HepG2 (cell line): ENCODE data around the gene GDF11. TPM values are rescaled to one million over a fixed set of nuclear protein-coding genes. Genes with fewer than 3 reads are reported as not detected.

Experiments used
- E2F2 ChIP-seq: sonication (generic); formaldehyde crosslinking; IDR thresholded peaks from 2 replicates; pipeline ENCODE4 v1.4.0; 2020; ENCODE audit warnings: missing genetic modification reagents, borderline replicate concordance
- EP300 ChIP-seq, 3 experiments: sonication (generic) in 1 of 3; formaldehyde crosslinking in 1 of 3; IDR thresholded peaks; 2 replicates each; pipeline versions ENCODE4 v1.5.1 to v1.6.1; 2011 to 2020; ENCODE audit warnings: low read depth in 2 of 3, low read length in 2 of 3, borderline replicate concordance in 1 of 3, improper control_type of control experiment in 1 of 3, mild to moderate bottlenecking in 1 of 3, missing genetic modification reagents in 1 of 3, moderate library complexity in 1 of 3
- FOXK1 ChIP-seq: sonication (generic); formaldehyde crosslinking; IDR thresholded peaks from 2 replicates; pipeline ENCODE4 v1.4.0; 2020; ENCODE audit warnings: low read depth, missing genetic modification reagents, borderline replicate concordance
- GTF3A ChIP-seq: sonication (generic); formaldehyde crosslinking; conservative IDR thresholded peaks from 2 replicates; pipeline ENCODE4 v1.4.0; 2020; ENCODE audit warnings: mild to moderate bottlenecking, missing genetic modification reagents
- ISX ChIP-seq: sonication (generic); formaldehyde crosslinking; conservative IDR thresholded peaks from 2 replicates; pipeline ENCODE4 v1.5.0; 2020; ENCODE audit warnings: missing genetic modification reagents
- MAX ChIP-seq: IDR thresholded peaks from 2 replicates; pipeline ENCODE4 v1.6.1; 2012; ENCODE audit warnings: inconsistent platforms
- MED8 ChIP-seq: sonication (generic); formaldehyde crosslinking; IDR thresholded peaks from 2 replicates; pipeline ENCODE4 v1.8.1; 2023; ENCODE audit warnings: mild to moderate bottlenecking, missing genetic modification reagents; ENCODE audit not compliant: insufficient replicate concordance
- MIER2 ChIP-seq: IDR thresholded peaks from 2 replicates; pipeline ENCODE4 v1.6.1; 2016; ENCODE audit warnings: missing biosample characterization, missing genetic modification reagents
- MXD1 ChIP-seq: sonication (generic); formaldehyde crosslinking; IDR thresholded peaks from 2 replicates; pipeline ENCODE4 v1.4.0; 2020; ENCODE audit warnings: mild to moderate bottlenecking, missing genetic modification reagents
- NFAT5 ChIP-seq: sonication (generic); formaldehyde crosslinking; IDR thresholded peaks from 2 replicates; pipeline ENCODE4 v1.4.0; 2020; ENCODE audit warnings: missing genetic modification reagents
- NR2F2 ChIP-seq: IDR thresholded peaks from 2 replicates; pipeline ENCODE4 v1.6.1; 2012; ENCODE audit warnings: low read depth, inconsistent platforms, borderline replicate concordance
- RBM39 ChIP-seq: fragments of 200-400 bp; formaldehyde crosslinking; IDR thresholded peaks from one replicate; pipeline ENCODE4 v1.6.1; 2018; ENCODE audit warnings: antibody characterized with exemption, mild to moderate bottlenecking, low read depth, low read length; ENCODE audit not compliant: poor library complexity, severe bottlenecking
- RXRA ChIP-seq: sonication (generic); formaldehyde crosslinking; IDR thresholded peaks from 2 replicates; pipeline ENCODE4 v1.5.1; 2020; ENCODE audit warnings: missing genetic modification reagents
- SAFB2 ChIP-seq: sonication (generic); formaldehyde crosslinking; IDR thresholded peaks from 2 replicates; pipeline ENCODE4 v1.5.1; 2020; ENCODE audit warnings: missing genetic modification reagents, low read depth, mild to moderate bottlenecking, borderline replicate concordance
- SMYD3 ChIP-seq: sonication (generic); formaldehyde crosslinking; IDR thresholded peaks from 2 replicates; pipeline ENCODE4 v1.8.1; 2023; ENCODE audit warnings: mild to moderate bottlenecking, missing genetic modification reagents
- SOX5 ChIP-seq: IDR thresholded peaks from 2 replicates; pipeline ENCODE4 v1.6.1; 2016; ENCODE audit warnings: borderline replicate concordance
- ZBTB42 ChIP-seq: sonication (generic); formaldehyde crosslinking; IDR thresholded peaks from 2 replicates; pipeline ENCODE4 v1.5.0; 2020; ENCODE audit warnings: mild to moderate bottlenecking, missing genetic modification reagents
- ZNF605 ChIP-seq: sonication (generic); formaldehyde crosslinking; IDR thresholded peaks from 2 replicates; pipeline ENCODE4 v1.8.0; 2022; ENCODE audit warnings: mild to moderate bottlenecking, missing genetic modification reagents
- ZNF703 ChIP-seq: sonication (generic); formaldehyde crosslinking; IDR thresholded peaks from 2 replicates; pipeline ENCODE4 v1.5.1; 2020; ENCODE audit warnings: missing genetic modification reagents, mild to moderate bottlenecking, moderate library complexity, borderline replicate concordance
- ZNF891 ChIP-seq: sonication (generic); formaldehyde crosslinking; IDR thresholded peaks from 2 replicates; pipeline ENCODE4 v1.5.0; 2020; ENCODE audit warnings: mild to moderate bottlenecking, missing genetic modification reagents
- polyA plus RNA-seq, 8 experiments: library from polyadenylated mRNA; depleted of rRNA in 3 of 8; stranded (reverse) in 7 of 8; unstranded in 1 of 8; fragments of >200 nt; fragmentation: Illumina TruSeq in 4 of 8; extraction: Trizol in 4 of 8; gene quantifications; 2 replicates each; pipeline versions ENCODE4 v1.2.1 to v1.2.3, GENCODE V29; 2011 to 2016; ENCODE audit warnings: low read depth in 4 of 8, missing spikeins in 1 of 8, mixed read lengths in 1 of 8; ENCODE audit not compliant: insufficient read depth in 1 of 8
- total RNA-seq, 5 experiments: library from RNA; depleted of rRNA; stranded (reverse); fragments of >200 nt; fragmentation: Illumina TruSeq; extraction: Trizol; gene quantifications; 2 replicates each; pipeline ENCODE4 v1.2.3, GENCODE V29; 2016; ENCODE audit warnings: low read depth in 1 of 5

GDF11 gene
- total and polyA plus RNA-seq, 2 of the 13 experiments (the other 11 are each of a cell fraction or from before 2014, with no cell fraction given): 0.63 to 1.5 TPM

GRCh38 chr12:55715833-55716581 lies 26.9 kb upstream of the GDF11 start, which contains the start of gene BLOC1S1 (continued):
- TF ChIP-seq NFAT5 (no peak), MXD1 (CRISPR knock-in tag) (no peak; the same call in 1 of the 2 replicates), NR2F2 (no peak), ZNF703 (no peak), MIER2 (0 out of 2 replicates have a peak, but pooled peaks have one; percentile 30), SMYD3 (CRISPR knock-in tag) (no peak), MED8 (CRISPR knock-in tag) (peak; percentile 46), E2F2 (CRISPR knock-in tag) (no peak), RXRA (CRISPR knock-in tag) (peak; percentile 61; the same call in 1 of the 2 replicates), GTF3A (no peak), RBM39 (peak; percentile 35), ISX (CRISPR knock-in tag) (no peak), FOXK1 (CRISPR knock-in tag) (peak; percentile 89; the same call in 1 of the 2 replicates), EP300 (IDR thresholded peaks at IDR 0.05; ENCODE audit: low read depth in 2 of 2, low read length in 2 of 2) (peak in 1 of 2 experiments; percentile 36; a peak in 1 of 4 replicates), EP300 (CRISPR knock-in tag; IDR thresholded peaks at IDR 0.05; ENCODE audit: borderline replicate concordance) (peak; percentile 75), SAFB2 (CRISPR knock-in tag) (no peak), ZBTB42 (CRISPR knock-in tag) (no peak), MAX (peak; percentile 87), ZNF891 (CRISPR knock-in tag) (peak; percentile 38; the same call in 1 of the 2 replicates), ZNF605 (peak; percentile 65), SOX5 (CRISPR knock-in tag) (peak; percentile 45; the same call in 1 of the 2 replicates)
